ENCODE results near the gene NR0B2.

Gene NR0B2

DNA sequence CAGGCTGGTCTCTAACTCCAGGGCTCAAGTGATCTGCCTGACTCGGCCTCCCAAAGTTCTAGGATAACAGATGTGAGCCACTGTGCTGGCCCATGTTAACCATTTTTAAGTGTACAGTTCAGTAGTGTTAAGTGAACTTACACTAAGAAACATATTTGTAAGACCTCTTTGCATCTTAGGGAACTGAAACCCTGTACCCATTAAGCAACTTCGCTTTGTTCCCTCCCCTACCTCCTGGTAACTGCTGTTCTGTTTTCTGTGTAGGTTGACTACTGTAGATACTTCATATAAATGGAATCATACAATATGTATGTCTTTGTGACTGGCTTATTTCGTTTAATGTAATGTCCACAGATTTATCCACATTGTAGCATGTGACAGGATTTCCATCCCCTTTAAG, 18.8 kb upstream of the NR0B2 start:
- no peak for DNase-seq

DNA sequence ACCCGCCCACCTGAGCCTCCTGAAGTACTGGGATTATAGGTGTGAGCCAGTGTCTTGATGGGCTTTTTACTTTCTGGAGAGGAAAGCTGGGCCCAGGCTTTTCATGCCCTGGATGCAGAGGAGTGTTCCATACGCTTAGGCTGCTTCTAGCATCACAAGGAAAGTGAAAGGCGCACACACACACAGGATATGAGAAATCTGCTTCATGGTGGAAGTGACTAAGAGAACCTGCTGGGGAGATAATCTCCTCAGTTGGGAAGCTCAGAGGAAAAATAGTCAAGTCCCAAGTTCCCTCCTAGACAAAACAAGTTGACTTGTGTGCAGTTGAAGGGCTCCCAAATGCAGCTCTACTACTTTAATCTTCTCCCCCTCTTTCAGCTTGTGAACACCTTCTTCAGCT, 9.9 kb upstream of the NR0B2 start:
- no peak for DNase-seq

DNA sequence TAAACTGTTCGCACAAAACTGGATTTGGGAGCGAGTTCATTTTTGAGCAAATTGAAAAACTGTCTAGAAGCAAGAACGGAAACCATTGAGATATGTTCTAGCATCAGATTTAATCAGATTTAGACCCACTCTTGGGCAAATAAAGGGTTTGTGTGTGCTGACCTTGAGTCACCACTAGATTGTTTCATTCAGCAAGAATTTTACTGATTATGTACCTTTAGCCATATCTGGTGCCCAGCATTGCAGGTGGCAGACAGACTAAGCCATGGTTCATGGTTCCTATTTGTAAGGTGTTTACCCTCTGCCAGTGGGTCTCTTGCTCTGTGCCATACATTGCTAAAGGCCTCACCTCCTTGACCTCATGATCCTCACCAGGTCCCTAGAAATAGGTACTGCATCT, 9.1 kb upstream of the NR0B2 start:
- no peak for DNase-seq

DNA sequence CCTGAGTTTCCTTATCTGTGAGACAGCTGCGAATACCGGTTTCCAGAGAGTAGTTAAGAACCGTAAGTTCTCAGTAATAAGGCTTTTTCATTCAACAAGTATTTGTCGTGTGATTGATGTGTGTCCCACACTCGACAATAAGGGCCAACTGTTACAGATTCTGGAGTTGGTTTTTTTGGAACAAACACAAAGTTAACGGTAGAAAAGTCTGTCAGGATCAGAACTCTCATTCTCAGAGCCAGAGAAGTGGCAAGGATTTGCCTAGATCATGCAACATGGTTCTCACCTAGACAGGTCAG, 8.6 kb upstream of the NR0B2 start:
- DNase-seq: no peak

DNA sequence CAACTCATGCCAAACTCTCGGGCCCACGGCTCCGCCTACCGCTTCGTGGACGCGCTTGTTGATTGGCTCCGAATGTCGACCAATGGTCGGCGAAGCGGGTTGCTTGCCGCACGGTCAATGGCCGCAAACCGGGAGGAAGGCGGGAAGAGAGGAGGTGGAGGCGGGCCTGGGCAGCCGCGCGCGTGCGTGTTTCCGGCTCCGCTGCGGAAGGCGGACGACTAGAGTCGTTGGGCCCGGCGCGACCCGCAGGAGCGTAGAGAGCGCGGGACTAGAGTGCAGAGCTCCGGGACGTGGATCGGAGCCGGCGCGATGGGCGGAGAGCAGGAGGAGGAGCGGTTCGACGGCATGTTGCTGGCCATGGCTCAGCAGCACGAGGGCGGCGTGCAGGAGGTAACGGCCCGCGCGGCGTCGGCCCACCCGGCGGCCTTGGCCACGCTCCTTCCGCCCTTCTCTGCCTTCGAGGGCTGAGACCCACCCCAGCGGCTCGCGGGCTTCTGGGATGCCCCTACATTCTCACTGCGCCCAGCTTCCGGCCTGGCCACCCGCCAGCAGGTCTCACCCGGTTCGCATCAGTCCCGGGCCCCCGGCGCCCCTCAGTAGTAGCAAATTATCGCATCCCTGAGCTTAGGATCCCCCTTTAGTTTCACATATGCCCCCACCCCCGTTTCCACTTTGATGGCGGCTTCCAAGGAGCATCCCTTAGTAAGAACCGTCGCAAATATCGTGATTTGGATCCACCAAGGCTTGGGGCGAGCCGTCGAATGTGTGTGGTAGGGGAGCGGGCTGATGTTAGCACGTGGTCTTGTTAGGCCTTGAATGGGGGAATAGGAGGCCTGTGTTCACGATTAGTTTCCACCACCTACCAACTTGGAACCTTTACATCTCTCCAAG, 8.0 kb upstream of the NR0B2 start, which contains the start of gene NUDC:
Gene NUDC, plus strand, starts transcription at position 204 of the 891 bp plus-strand sequence. Its CDS starts 106 bp downstream, at position 310.
- peak; percentile 93 to 94 for DNase-seq

DNA sequence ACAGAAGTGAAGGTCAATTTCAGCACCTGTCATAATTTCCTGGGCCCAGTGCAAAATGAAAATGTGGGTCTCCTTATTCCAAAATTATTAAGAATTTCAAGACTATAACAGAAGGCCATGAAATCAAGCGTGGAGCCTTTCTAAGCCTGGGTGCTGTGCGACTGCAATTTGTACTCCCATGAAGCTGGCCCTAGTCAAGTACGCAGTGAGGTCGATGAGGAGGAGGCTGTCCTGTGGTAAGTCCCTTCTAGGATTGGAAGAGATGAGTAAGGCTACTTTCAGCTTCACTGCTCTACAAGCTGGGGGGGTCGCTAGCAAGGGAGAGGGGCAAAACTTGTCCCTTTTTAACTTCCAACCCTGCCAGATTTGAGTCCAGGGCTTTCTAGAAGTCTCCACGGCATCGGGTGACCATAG, 7.4 kb upstream of the NR0B2 start:
- no peak for DNase-seq

DNA sequence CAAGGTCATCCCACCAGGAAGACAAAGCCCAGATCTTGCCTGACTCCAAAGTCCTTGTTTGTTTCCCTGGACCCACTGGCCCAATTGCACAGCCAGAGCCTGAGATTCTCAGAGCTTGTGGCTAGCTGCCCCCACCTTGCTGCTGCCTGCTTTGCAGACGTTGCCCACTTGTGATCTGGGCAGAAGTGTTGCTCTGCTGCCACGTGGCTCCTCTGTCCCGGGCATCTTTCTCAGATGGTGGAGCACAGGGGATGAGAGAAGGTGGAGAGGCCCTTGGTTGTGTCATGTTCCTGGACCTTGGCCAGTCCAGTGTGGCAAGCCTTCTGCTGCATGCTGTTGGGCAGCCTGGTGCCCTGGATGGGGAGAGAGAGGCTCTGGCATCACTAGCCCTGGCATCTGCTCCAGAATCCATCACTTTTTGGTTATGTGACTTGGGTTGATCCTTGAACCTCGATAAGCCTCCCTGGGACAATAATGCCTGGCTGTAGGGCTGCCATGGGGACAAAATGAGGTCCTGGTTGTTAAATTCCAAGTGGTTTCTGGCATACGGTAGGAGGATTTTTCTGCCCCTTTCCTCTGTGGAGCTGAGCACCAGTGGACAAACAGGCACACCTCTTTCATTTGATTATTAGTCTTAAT, 1.5 kb upstream of the NR0B2 start:
- no peak for DNase-seq

DNA sequence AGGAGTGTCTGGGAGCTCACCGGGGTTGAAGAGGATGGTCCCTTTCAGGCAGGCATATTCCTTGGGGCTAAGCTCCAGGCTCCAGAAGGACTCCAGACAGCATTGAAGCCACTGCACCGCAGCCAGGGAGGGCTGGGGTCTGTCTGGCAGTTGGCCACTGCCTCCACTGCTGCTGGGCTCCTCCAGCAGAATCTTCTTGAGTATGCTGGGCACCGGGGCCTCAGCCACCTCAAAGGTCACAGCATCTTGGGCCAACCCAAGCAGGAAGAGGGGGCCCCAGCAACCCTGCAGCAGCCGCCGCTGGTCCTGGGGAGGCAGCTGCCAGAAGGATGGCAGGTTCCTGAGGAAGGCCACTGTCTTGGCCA, 404 bp downstream of the NR0B2 start:
- no peak for DNase-seq

DNA sequence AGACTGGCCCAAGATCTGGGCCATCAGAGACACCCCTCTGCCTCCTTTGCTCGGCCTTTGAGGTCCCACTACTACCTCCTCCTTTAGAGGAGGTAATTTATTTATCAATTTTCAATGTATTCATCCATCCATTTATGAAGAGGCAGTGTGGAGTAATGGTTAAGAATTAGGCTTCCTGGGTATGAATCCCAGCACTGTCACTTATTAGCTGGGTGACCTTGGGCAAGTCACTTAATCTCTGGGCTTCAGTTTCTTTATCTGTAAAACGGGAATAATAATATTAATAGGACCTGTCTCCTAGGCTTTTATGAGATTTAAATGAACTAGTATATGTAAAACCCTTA, 1.7 kb downstream of the NR0B2 start:
- no peak for DNase-seq

DNA sequence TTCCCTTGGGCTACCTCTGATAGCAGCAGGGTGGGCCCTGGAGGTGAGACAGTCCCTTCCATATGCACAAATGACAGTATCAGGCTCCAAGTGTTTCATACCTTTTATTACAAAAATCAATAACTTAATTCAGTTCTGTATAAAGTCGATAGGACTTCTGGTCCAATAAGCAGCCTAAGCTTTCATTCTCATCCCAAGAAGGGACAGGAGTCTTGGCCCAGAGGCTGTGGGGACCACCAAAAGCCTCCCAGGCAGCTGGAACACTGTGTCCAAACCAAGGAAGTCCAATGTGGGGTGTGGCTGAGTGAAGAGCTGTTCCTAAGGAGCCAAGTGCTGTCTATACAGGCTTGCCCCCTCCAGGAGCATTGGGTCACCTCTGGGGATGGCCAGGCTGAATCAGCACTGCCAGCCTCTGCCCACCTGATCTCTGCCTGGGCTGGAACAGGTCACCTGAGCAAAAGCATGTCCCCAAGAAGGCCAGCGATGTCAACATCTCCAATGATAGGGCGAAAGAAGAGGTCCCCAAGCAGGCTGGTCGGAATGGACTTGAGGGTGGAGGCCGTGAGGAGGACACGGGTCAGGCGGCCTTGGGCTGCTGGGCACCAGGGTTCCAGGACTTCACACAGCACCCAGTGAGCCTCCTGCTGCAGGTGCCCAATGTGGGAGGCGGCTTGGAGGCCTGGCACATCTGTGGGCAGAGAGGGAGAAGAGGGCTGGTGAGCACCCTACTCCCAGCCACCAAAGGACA, 2.2 kb downstream of the NR0B2 start:
- DNase-seq: no peak

DNA sequence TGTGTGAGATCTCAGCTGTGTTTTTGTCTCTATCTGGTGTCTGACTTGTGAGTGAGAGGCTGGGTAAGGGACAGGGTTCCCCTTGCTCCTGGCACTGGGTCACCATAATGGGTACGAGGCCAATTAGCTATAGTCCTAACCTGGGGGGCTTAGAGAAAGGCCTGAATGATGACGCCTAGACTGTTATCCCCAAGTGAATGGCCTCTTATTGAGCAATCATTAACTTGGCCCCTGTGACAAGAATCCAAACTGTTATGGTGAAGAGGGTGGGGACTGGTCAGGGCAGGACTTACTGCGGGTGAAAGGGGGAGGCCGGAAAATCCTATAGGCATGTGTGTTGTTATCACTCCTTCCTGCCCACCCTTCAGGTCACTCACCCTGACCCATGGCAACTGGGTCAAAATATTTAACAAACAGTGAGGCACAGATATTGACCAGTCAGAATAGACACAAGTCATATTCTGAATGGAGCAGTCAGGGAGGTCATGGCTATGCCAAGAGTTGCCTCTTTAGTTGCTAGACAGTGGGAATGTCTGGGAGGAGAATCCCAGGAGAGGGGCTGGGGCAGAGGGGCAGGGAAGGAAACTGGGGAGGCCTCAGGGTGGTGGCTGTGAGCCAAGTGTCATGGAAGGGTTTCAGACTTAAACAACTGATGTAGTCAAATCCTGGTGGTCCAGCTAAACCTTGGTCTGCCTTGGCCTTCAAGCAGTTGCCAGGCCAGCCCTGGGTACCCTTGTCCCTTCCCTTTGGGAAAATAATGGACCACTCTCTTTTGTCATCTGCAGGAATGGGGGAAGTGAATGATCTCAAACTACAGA, 3.2 kb downstream of the NR0B2 start:
- DNase-seq: no peak

DNA sequence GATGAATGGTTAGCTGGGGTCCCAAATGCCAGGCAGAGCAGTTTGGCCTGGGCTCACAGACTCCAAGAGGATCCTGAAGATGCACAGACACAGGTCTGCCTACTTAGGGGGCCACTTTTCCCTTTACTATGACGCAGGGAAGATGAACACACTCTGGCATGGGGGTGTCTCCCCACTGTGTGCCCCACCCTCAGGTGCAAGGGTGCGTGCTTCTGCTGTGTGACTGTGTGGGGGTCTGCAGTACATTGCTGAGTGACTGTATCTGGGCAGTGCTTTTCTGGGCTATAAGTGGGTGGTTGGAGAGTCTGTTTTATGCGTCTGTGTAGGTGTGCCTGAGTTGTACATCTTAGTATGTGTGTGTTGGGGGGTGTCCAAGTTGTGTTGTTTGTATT, 3.8 kb downstream of the NR0B2 start:
- no peak for DNase-seq

DNA sequence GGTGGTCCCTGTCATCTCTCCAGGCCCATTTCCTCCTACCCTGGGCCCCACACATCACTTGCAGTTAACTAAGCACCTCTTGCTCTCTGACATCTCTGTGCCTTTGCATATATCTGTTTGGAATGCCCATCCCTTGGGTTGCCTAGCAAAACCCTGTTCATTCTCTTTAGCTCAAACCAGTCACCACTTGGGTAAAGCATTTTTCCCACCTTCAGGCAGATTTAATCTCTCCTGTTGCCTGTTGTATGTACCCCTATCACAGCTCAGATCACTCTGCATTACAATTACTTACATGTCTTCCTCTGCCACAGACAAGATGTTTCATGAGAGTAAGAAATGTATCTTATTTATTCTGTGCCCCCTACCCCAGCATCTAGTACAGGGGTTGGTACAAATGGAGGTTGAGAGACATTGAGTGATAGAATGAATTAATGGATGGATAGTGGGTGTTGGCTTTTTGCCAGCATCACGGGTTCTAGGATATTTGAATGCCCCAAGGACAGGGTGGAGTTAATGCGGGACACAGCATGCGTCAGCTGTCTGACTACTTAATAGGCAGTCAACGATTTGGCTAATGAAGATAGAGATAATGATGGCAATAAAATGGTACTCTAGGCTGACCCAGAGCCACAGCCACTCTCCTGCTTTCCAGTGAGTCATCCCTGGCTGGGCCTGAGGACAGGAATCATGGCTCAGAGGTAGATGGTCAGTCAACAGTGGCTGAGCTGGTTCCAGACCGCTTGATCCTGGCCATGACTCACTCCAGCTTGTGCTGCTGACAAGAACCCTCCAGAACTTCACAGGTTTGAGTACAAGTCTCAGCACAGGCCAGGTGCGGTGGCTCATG, 6.5 kb downstream of the NR0B2 start:
- DNase-seq: no peak

DNA sequence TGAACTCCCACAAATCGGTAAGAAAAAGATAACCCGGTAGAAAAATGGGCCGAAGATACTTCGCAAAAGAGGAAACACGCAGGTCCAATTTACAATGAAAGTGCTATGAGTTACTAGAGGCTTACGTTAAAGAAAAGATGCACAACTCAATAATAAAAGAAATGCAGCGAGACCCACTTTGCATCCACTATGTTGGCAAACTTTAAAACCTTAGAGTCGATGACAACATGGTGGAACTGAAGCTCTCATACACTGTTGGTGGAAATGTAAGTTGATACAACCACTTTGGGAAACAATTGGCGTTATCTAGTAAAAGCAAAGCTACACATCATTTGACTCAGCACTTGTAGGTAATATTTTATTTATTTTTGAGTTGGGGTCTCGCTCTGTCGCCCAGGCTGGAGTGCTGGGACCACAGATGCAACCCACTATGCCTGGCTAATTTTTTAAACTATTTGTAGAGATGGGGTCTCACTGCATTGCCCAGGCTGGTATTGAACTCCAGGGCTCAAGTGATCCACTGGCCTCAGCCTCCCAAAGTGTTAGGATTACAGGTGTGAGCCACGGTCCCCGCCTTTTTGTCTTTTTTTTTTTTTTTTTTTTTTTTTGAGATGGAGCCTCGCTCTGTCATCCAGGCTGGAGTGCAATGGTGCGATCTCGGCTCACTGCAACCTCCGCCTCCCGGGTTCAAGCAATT, 12.8 kb downstream of the NR0B2 start:
- no peak for DNase-seq

DNA sequence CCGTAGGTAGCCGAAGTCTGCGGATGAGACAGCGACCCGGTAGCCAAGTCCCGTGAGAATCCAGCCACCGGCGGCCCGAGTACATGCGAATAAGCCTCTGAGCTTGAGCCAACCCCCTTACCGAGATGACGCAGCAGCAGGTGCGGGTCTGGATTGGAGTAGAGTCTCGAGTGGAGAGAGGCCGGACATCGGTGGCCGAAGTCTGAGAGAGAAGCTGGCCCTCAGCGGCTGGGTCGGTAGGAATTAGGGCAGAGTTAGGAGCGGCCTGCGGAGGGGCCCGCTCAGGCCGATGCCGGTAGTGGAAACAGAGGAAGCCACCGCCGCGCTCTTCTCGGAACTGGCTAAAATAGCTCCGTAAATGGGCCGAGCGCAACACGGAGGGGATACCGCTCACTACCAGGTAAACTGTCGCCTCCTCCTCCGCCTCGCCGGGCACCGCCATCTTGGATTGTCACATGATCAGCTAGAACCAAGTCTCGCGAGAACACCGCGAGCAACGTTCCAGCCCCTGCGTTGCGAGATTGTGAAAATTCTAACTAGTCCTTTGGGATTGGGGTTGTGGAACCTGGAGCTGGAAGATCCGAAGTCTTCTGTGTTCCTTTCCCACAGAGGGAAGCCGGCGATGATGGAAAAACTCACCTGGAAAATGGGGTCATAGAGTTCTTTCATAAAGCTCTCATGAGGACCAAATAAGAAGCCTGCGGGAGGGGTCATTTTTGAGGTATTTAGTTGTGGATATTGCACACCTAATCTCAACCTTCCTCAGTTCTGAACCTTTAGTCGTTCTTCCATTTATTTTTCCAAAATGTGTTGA, 13.6 kb downstream of the NR0B2 start, which contains the start of gene GPATCH3:
Gene GPATCH3, minus strand, starts transcription at position 467 of the 814 bp plus-strand sequence. Its CDS starts 25 bp downstream, at position 442.
- peak; percentile 65 to 78 for DNase-seq

DNA sequence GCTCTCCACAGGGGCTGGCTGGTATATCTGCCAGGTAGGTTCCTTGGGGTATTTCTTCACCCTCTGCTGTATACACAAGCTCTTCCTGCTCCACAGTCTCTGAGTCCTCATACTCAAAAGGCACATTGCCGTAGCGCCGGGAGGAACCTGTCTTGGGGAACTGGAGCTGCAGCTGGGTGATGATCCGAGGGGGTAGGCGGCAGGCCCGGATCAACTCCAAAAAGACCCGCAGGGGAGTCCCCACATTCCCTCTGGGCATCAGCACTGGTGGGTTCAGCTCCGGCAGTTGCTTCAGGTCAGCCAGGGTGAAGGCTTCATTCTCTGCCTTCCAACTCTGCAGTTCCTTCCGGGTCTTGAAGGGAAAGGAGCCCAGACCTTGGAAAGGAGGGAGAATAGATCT, 16.4 kb downstream of the NR0B2 start:
- no peak for DNase-seq

DNA sequence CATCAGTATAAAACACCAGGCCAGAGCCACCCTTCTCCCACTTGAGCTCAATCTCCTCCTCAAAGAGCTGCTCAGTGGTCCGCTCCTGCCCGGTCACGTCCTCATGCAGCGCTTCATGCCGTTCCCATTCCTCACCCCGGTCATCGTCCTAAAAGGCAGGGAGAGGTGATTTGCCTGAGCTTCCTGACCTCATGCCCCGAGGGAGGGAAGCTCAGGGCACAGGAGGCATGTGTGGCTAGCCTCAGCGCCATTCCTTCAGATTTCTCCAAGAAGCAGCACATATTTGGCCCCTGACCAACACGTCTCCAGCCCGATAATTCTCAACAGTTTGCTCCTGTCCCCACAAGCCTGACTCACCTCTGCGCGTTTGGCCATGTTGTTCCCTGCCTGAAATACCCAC, 19.5 kb downstream of the NR0B2 start:
- DNase-seq: no peak

DNA sequence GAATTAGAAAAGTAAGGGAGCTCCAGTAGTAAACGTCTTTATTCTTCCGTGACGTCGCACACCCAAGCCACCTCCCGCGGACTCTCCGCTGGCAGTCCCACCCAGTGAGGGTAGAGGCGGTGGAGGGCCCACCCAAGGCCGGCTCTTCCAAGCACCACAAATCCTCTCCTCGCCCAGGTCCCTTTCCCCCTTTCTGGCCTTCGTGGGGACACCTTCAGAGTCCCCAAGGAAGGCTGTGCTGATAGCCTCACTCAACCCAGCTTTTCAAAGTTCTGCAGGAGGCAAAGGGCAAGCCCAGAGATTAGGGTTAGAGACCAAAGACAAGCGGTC, 23.3 kb downstream of the NR0B2 start:
- no peak for DNase-seq

DNA sequence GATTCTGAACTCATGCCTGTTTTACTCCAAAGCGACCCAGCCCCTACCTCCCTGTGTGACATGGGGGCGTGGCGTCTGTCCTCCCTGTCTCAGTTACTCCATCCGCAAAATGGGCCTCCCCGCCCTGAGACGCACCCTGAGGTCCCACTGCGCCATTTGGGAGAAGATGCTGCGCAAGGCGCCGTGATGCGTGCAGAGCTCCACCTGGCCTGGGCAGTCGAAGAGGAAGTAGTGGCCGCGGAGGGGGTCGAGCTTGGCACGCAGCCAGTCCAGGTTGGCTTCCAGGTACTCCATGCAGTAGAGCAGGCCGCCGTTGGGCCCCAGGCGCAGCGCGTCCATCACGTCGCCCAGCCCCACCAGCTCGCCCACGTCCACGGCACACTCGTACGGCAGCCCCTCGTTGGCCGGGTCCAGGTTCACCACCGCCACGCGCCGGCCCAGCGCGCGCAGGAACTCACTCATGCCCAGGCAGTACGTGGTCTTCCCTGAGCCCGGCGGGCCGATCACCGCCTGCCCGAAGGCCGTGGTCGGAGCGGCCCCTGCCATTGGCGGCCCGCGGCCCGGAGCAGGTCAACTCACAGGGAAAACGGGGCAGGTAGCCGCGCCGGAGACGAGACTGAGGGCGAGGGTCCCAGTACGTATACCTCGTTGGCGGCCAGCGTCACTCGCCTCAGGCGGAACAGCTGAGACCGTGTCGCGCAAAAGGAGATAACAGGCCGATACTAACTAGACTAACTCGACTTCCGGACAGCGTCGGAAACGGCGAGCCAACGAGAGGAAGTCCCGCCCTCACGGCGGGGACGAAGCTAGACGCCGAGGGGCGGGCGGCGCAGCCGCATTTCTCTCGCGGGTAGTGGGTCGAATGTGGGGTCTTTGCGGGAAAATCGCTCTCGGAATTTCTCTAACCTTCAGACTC, 24.0 kb downstream of the NR0B2 start, which contains the start of gene GPN2:
Gene GPN2, minus strand, starts transcription at position 733 of the 916 bp plus-strand sequence. Its CDS starts 187 bp downstream, at position 546.
- DNase-seq: peak; percentile 60 to 64

All from AML-193 (cell line).